ENCODE results near the gene CNGA3. TPM values are rescaled to one million over a fixed set of nuclear protein-coding genes. Genes with fewer than 3 reads are reported as not detected.

CNGA3 gene
- total RNA-seq, 4 donors from 2014 or later: 0.19 TPM; not detected in 3

DNA sequence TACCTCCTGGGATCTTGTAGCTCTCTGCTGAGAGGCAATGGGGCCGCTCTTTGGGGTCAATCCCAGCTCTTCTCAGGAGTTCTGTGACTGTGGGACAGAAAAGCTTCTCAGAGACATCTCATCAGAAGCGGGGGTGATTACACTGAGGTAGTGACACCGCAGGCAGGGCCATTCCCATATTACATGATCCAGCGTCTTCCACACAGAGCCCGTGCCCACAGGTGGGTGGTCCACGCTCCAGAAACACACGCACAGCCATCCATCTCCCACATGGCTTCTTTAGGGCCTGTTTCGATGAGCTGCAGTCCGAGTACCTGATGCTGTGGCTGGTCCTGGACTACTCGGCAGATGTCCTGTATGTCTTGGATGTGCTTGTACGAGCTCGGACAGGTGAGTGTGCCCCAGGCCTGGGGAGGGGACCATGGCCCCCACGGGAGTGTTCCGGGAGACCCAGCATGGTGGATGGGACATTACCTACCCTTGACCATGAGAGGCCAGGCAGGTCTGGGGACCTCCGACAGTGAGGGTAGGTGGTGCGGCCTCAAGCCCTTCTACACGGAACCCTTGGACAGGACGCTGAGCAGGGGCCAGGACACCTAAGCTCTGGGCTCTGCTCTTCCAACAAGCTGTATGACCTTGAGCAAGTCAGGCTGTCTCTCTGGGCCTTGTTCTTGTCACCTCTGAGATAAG lies 45.5 kb downstream of the CNGA3 start:
- TF ChIP-seq, protein P1, sequence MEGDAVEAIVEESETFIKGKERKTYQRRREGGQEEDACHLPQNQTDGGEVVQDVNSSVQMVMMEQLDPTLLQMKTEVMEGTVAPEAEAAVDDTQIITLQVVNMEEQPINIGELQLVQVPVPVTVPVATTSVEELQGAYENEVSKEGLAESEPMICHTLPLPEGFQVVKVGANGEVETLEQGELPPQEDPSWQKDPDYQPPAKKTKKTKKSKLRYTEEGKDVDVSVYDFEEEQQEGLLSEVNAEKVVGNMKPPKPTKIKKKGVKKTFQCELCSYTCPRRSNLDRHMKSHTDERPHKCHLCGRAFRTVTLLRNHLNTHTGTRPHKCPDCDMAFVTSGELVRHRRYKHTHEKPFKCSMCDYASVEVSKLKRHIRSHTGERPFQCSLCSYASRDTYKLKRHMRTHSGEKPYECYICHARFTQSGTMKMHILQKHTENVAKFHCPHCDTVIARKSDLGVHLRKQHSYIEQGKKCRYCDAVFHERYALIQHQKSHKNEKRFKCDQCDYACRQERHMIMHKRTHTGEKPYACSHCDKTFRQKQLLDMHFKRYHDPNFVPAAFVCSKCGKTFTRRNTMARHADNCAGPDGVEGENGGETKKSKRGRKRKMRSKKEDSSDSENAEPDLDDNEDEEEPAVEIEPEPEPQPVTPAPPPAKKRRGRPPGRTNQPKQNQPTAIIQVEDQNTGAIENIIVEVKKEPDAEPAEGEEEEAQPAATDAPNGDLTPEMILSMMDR (IDR thresholded peaks at IDR 0.05; ENCODE audit: low read depth): no peak

DNA sequence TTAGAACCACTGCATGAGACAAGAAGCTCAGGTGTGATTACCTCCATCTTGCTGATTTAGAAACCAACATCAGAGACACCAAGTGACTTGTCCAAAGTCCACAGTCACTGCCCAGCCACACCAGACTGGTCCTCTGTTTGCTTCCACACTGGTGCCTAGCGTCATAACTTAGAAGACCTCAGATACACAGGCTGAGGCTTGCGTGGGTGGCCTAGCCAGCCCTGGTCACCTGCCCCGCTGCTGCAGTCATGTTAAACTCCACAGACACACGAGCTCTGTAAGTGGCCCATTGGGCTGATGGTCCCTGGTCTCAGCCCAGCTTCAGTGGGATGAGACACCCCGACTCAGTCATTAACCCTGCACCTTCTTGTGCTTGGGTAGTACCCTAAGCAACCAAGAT lies 47.1 kb downstream of the CNGA3 start:
- TF ChIP-seq, protein P1 (IDR thresholded peaks at IDR 0.05; ENCODE audit: low read depth): no peak

DNA sequence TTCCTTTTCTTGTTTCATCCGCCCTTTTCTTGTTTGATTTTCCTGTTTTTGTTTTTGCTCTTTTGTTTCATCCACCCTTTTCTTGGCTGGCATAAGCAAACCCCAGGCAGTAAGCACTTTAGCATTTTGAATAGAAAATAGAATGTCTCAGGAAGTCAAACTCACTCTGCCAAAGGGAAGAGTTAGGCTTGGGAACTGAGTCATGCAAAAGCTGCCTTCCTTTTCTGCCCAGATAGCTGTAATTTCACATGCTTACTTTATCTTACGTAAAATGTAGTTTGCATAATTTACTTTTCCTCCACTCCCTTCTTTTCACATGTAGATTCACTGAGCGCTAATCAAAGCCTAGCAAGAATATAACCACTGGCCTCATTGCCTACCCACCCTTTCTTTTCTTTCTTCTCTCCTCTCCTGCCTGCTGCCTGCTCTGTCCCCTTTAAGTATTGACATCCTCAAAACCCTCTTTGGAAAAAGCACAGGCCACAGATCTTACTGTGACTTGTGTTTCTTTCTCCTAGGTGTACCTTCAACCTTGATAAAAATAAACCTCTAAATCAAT lies 48.4 kb downstream of the CNGA3 start:
- TF ChIP-seq, protein P1 (IDR thresholded peaks at IDR 0.05; ENCODE audit: low read depth): no peak

DNA sequence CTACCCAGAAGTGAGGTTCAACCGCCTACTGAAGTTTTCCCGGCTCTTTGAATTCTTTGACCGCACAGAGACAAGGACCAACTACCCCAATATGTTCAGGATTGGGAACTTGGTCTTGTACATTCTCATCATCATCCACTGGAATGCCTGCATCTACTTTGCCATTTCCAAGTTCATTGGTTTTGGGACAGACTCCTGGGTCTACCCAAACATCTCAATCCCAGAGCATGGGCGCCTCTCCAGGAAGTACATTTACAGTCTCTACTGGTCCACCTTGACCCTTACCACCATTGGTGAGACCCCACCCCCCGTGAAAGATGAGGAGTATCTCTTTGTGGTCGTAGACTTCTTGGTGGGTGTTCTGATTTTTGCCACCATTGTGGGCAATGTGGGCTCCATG lies 49.7 kb downstream of the CNGA3 start:
- TF ChIP-seq, protein P1 (IDR thresholded peaks at IDR 0.05; ENCODE audit: low read depth): no peak

DNA sequence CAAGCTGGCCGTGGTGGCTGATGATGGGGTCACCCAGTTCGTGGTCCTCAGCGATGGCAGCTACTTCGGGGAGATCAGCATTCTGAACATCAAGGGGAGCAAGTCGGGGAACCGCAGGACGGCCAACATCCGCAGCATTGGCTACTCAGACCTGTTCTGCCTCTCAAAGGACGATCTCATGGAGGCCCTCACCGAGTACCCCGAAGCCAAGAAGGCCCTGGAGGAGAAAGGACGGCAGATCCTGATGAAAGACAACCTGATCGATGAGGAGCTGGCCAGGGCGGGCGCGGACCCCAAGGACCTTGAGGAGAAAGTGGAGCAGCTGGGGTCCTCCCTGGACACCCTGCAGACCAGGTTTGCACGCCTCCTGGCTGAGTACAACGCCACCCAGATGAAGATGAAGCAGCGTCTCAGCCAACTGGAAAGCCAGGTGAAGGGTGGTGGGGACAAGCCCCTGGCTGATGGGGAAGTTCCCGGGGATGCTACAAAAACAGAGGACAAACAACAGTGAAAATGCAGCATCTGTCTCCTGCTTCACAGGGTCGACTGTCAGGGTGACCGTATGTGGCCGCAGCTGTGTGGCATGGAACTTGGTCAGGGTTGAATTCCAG lies 50.6 kb downstream of the CNGA3 start:
- TF ChIP-seq, protein P1 (IDR thresholded peaks at IDR 0.05; ENCODE audit: low read depth): no peak

DNA sequence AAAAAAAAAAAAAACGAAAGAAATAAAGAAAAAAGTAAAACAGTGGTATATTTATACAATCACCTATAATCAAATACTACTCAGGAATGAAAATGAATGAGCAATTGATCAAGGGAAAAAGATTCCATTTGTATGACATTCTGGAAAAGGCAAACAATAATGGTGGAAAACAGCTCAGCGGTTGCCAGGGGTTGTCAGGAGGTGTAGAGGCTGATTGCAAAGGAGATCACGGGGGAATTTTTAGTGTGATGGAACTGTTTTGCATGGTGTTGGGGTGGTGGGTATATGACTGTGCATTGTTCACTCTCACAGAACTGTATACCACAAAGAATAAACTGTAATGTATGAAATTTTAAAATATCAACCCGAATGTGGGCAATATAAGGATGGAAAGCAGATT lies 52.9 kb downstream of the CNGA3 start:
- TF ChIP-seq, protein P1 (IDR thresholded peaks at IDR 0.05; ENCODE audit: low read depth): no peak

DNA sequence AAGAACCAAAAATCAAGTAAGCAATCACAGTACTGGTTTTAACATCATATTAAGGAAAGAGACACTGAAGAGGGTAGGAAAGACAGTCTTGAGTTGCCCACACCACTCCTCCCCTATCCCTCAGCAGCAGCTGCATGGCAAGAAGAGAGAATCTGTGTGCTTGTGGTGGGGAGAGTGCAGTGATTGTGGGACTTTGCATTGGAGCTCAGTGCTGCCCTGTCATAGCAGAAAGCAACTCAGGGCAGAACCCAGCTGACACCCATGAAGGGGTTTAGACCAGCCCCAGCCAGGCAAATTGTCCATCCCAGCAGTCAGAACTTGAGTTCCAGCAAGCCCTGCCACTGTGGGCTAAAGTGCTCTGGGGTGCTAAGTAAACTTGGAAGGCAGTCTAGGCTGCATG lies 57.6 kb downstream of the CNGA3 start:
- TF ChIP-seq, protein P1 (IDR thresholded peaks at IDR 0.05; ENCODE audit: low read depth): no peak
